ENCODE measurements around the gene TNRC6C. TPM values are rescaled to one million over a fixed set of nuclear protein-coding genes. Genes with fewer than 3 reads are reported as not detected.

The TNRC6C gene
- total RNA-seq, 4 donors from 2014 or later = 9.1 to 32.7 (median 14.3) TPM

DNA sequence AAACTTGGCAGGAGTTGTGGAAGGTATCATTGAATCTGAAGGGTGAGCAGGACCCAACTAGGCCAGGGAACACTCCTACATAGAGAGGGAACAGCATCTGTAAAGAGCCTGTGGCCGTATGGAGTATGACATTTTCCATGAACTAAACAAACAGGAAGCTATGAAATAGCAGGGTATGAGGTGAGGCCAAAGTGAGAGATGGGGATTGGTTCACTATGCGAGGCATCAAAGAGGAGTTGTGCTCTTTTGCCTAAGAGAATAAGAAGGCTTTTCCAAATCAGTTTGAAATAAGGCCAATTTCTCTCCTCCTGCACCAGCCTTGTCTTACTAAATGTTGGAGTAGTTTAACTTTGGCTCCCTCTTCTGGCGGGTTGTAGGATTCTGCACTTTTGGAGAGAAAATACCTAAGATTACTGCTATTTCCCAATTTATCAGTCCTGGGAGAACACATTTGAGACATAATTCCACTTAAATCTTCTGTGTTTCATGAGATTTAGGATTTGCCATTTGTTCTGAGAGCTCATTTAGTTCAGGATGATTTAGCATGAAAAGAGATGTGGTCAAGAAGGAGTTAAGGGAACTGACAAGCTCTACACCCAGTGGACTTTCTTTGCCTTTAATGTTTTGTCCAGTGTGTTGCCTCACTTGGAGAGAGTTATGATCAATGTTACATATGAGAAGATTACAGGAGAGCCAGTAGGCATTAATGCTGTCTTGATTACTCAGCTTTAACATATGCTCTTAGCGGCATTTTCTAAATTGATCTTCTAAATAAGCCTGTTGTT is 55.4 kb downstream of the TNRC6C start:
- WGBS, 2 donors = 45 to 49% methylated on average over 4 of the region's 4 CpGs
- no peak for TF ChIP-seq POLR2A (IDR thresholded peaks at IDR 0.05)
- TF ChIP-seq, protein P1, sequence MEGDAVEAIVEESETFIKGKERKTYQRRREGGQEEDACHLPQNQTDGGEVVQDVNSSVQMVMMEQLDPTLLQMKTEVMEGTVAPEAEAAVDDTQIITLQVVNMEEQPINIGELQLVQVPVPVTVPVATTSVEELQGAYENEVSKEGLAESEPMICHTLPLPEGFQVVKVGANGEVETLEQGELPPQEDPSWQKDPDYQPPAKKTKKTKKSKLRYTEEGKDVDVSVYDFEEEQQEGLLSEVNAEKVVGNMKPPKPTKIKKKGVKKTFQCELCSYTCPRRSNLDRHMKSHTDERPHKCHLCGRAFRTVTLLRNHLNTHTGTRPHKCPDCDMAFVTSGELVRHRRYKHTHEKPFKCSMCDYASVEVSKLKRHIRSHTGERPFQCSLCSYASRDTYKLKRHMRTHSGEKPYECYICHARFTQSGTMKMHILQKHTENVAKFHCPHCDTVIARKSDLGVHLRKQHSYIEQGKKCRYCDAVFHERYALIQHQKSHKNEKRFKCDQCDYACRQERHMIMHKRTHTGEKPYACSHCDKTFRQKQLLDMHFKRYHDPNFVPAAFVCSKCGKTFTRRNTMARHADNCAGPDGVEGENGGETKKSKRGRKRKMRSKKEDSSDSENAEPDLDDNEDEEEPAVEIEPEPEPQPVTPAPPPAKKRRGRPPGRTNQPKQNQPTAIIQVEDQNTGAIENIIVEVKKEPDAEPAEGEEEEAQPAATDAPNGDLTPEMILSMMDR (IDR thresholded peaks at IDR 0.05) = peak; percentile 41 to 85 (median 68)
- no peaks in the 10 kb centered on the region for H3K4me1 ChIP-seq
- H3K4me3 ChIP-seq (replicated peaks in 1 of 3) = no peak overlapping the region
- no peak overlapping the region for H3K27ac ChIP-seq
- intact Hi-C loops (cut with DNase I) = no loop called here
- peak; percentile 55 to 62 for DNase-seq
- H3K9me3 ChIP-seq = no peaks in the 10 kb centered on the region
- H3K27me3 ChIP-seq = no peaks in the 10 kb centered on the region
- no peaks in the 10 kb centered on the region for H3K36me3 ChIP-seq

DNA sequence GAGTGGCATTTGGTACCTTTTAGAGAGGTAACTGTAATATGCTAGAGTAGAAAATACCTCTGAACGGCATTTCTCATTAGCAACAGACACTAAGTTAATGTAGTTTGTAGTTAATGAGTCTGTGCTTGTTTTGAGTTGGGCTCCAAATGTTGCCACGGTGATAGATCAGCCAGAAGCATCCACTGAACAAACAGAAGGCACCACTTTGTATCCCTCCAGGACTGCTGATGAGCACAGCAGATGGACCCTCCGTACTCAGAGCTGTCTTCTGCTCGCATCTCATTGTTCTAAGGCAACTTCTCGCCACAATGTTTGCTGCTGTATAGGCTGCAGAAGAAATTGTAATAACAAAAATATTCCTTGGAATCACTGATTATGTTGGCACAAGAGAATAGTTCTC is 56.1 kb downstream of the TNRC6C start:
- WGBS, 2 donors = 84 to 85% methylated on average over 5 of the region's 5 CpGs

DNA sequence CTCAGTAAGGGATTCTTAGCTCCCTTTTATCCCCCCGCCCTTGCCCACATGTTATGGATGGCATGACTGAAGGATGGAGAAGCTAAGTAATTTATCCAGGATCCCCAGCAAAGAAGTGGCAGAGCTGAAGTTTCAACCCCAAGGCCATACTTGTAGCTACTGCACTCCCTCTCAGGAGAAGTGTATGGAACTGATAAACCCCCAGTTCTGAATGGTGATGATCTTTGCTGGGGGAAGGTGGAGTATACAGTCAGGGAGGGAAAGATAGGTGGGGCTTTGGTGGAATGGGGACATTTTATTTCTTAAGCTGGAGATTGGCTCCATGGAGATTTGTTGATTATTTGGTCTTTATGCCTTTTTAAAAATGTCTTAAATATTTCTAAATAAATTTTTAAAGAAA is 58.3 kb downstream of the TNRC6C start:
- Histone ChIP-seq H3K27me3 (no peaks in the 10 kb centered on the region), H3K4me1 (no peaks in the 10 kb centered on the region), H3K27ac (no peak overlapping the region), H3K9me3 (no peaks in the 10 kb centered on the region), H3K36me3 (no peaks in the 10 kb centered on the region), H3K4me3 (replicated peaks in 1 of 3) (no peak overlapping the region)
- 93 to 97% methylated on average over 1 of the region's 1 CpG for WGBS, 2 donors
- no peak for TF ChIP-seq POLR2A (IDR thresholded peaks at IDR 0.05)
- TF ChIP-seq, protein P1 (IDR thresholded peaks at IDR 0.05) = no peak
- intact Hi-C loops (cut with DNase I) = loop anchor here (5.0 kb wide), 1 partner anchor 475 kb away; no protein-coding TSS in a partner anchor
- no peak for DNase-seq

More for the DNA sequence above, 56.1 kb downstream of the TNRC6C start:
- TF ChIP-seq POLR2A (IDR thresholded peaks at IDR 0.05) = no peak
- TF ChIP-seq, protein P1 (IDR thresholded peaks at IDR 0.05) = no peak
- H3K9me3 ChIP-seq = no peaks in the 10 kb centered on the region
- no peak overlapping the region for H3K27ac ChIP-seq
- H3K4me1 ChIP-seq = no peaks in the 10 kb centered on the region
- H3K27me3 ChIP-seq = no peaks in the 10 kb centered on the region
- no peak overlapping the region for H3K4me3 ChIP-seq (replicated peaks in 1 of 3)
- no peak for DNase-seq
- intact Hi-C loops (cut with DNase I) = loop anchor here (5.0 kb wide), 1 partner anchor 472 kb away; no protein-coding TSS in a partner anchor
- no peaks in the 10 kb centered on the region for H3K36me3 ChIP-seq

DNA sequence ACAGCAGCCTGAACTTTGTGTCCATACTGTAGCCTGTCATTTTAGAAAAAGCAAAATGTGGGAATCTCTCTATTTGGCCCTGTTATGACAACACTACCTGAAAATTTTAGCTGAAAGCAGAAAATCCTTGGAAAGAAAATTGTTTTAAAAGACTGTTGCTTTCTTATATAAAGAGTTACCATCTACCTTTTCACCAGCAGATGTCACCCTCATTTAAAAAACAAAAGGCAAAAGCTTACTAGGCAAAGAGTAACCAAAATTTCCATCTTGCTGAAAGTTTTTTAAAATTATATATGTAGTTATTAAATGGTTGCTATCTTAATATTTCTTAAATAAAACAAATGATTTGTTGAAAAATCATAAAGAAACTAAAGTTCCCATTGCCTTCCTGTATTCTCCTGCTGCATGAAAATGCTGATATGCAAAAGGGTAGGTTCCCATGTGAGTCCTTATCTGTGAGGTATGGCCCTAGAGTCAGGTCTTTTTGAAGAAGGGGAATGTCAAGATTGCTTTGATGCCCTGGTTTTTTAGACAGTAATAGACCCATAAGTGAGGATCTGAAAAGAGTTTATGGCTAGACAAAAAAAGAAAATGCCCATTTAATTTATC is 61.0 kb downstream of the TNRC6C start:
- Histone ChIP-seq H3K4me1 (no peaks in the 10 kb centered on the region), H3K27me3 (no peaks in the 10 kb centered on the region), H3K4me3 (replicated peaks in 1 of 3) (no peak overlapping the region), H3K9me3 (no peaks in the 10 kb centered on the region), H3K27ac (no peak overlapping the region), H3K36me3 (no peaks in the 10 kb centered on the region)
- intact Hi-C loops (cut with DNase I) = loop anchor here (5.0 kb wide), 1 partner anchor 477 kb away; no protein-coding TSS in a partner anchor
- no peak for DNase-seq
- TF ChIP-seq, protein P1 (IDR thresholded peaks at IDR 0.05) = peak in 5 of 6 experiments; percentile 25 to 62 (median 48)
- no peak for TF ChIP-seq POLR2A (IDR thresholded peaks at IDR 0.05)
